H9 (cell line): Measurements from ENCODE around the gene CD79B. TPM values are rescaled to one million over a fixed set of nuclear protein-coding genes. Genes with fewer than 3 reads are reported as not detected.

ENCODE experiments used
- DNase-seq: peaks from one replicate; pipeline ENCODE4 v3.0.0-alpha.2; 2017
- H2AFZ ChIP-seq: one replicate; pipeline ENCODE4 v1.6.1; 2013; ENCODE audit warnings: mild to moderate bottlenecking, low read length, control low read depth, moderate library complexity
- H2AK5ac ChIP-seq: 2 replicates; pipeline ENCODE4 v1.6.1; 2013; ENCODE audit warnings: low read length, control low read depth, mixed read lengths; ENCODE audit not compliant: insufficient read length
- H2BK120ac ChIP-seq: one replicate; pipeline ENCODE4 v1.6.1; 2013; ENCODE audit warnings: low read depth, mild to moderate bottlenecking, low read length, control low read depth, inconsistent platforms; ENCODE audit not compliant: poor library complexity, severe bottlenecking
- H2BK12ac ChIP-seq: 2 replicates; pipeline ENCODE4 v1.6.1; 2013; ENCODE audit warnings: low read length, control low read depth, mixed read lengths, low read depth; ENCODE audit not compliant: insufficient read length
- H2BK15ac ChIP-seq: 2 replicates; pipeline ENCODE4 v1.6.1; 2013; ENCODE audit warnings: low read depth, low read length, control low read depth
- H2BK20ac ChIP-seq: one replicate; pipeline ENCODE4 v1.6.1; 2013; ENCODE audit warnings: low read depth, mild to moderate bottlenecking, low read length, control low read depth, inconsistent platforms; ENCODE audit not compliant: poor library complexity, severe bottlenecking
- H2BK5ac ChIP-seq: 2 replicates; pipeline ENCODE4 v1.6.1; 2013; ENCODE audit warnings: low read length, control low read depth, mixed read lengths; ENCODE audit not compliant: insufficient read length
- H3K14ac ChIP-seq: 2 replicates; pipeline ENCODE4 v1.6.1; 2013; ENCODE audit warnings: low read length, control low read depth; ENCODE audit not compliant: insufficient read depth
- H3K18ac ChIP-seq: 2 replicates; pipeline ENCODE4 v1.6.1; 2013; ENCODE audit warnings: low read depth, mild to moderate bottlenecking, mixed read lengths, low read length, control low read depth; ENCODE audit not compliant: insufficient read length
- H3K23ac ChIP-seq: 2 replicates; pipeline ENCODE4 v1.6.1; 2013; ENCODE audit warnings: low read length, control low read depth, mixed read lengths, low read depth; ENCODE audit not compliant: insufficient read length
- H3K23me2 ChIP-seq: 2 replicates; pipeline ENCODE4 v1.6.1; 2013; ENCODE audit warnings: low read depth, mild to moderate bottlenecking, mixed read lengths, low read length, control low read depth; ENCODE audit not compliant: insufficient read length, poor library complexity, severe bottlenecking
- H3K27ac ChIP-seq: 2 replicates; pipeline ENCODE4 v1.5.1; 2013; ENCODE audit warnings: low read length, control low read depth, mixed read lengths, low read depth; ENCODE audit not compliant: insufficient read length
- H3K27me3 ChIP-seq: 2 replicates; pipeline ENCODE4 v1.6.1; 2013; ENCODE audit warnings: low read length, control low read depth, inconsistent platforms; ENCODE audit not compliant: insufficient read depth
- H3K4ac ChIP-seq: 2 replicates; pipeline ENCODE4 v1.6.1; 2013; ENCODE audit warnings: low read depth, mild to moderate bottlenecking, control low read depth, inconsistent platforms, low read length, moderate library complexity
- H3K4me1 ChIP-seq: 2 replicates; pipeline ENCODE4 v1.6.1; 2013; ENCODE audit warnings: low read length, control low read depth, inconsistent platforms; ENCODE audit not compliant: insufficient read depth
- H3K4me2 ChIP-seq: 2 replicates; pipeline ENCODE4 v1.6.1; 2013; ENCODE audit warnings: low read length, control low read depth, mixed read lengths; ENCODE audit not compliant: insufficient read length, insufficient read depth
- H3K56ac ChIP-seq: 2 replicates; pipeline ENCODE4 v1.6.1; 2013; ENCODE audit warnings: low read depth, mild to moderate bottlenecking, mixed read lengths, low read length, control low read depth; ENCODE audit not compliant: insufficient read length
- H3K79me1 ChIP-seq: 2 replicates; pipeline ENCODE4 v1.6.1; 2013; ENCODE audit warnings: low read depth, mild to moderate bottlenecking, moderate library complexity, low read length, control low read depth, inconsistent platforms; ENCODE audit not compliant: insufficient read depth, poor library complexity, severe bottlenecking
- H3K79me2 ChIP-seq: 2 replicates; pipeline ENCODE4 v1.6.1; 2013; ENCODE audit warnings: low read length, control low read depth, inconsistent platforms; ENCODE audit not compliant: insufficient read depth
- H3K9ac ChIP-seq: 2 replicates; pipeline ENCODE4 v1.6.1; 2013; ENCODE audit warnings: low read length, control low read depth, mixed read lengths; ENCODE audit not compliant: insufficient read length; ENCODE audit errors: extremely low read depth
- H3K9me3 ChIP-seq: one replicate; pipeline ENCODE4 v1.6.1; 2013; ENCODE audit warnings: low read depth, low read length, inconsistent platforms; ENCODE audit not compliant: control insufficient read depth
- H3T11ph ChIP-seq: one replicate; pipeline ENCODE4 v1.6.1; 2013; ENCODE audit warnings: mild to moderate bottlenecking, low read length, control low read depth, inconsistent platforms
- H4K20me1 ChIP-seq: one replicate; pipeline ENCODE4 v1.6.1; 2013; ENCODE audit not compliant: control insufficient read depth, insufficient read length, insufficient read depth
- H4K5ac ChIP-seq: 2 replicates; pipeline ENCODE4 v1.6.1; 2013; ENCODE audit warnings: low read depth, mild to moderate bottlenecking, mixed read lengths, low read length, control low read depth; ENCODE audit not compliant: insufficient read length
- H4K8ac ChIP-seq: replicated peaks from 2 replicates; pipeline ENCODE4 v1.6.1; 2013; ENCODE audit warnings: low read length, control low read depth, mixed read lengths, low read depth; ENCODE audit not compliant: insufficient read length
- H4K91ac ChIP-seq: 2 replicates; pipeline ENCODE4 v1.6.1; 2013; ENCODE audit warnings: low read depth, mild to moderate bottlenecking, moderate library complexity, mixed read lengths, low read length, control low read depth; ENCODE audit not compliant: insufficient read length
- H3K27ac Mint-ChIP-seq, 3 experiments: 2 replicates in 2 of 3; 3 replicates in 1 of 3; pipeline ENCODE4 v1.8.0; 2020 to 2021; ENCODE audit warnings: mixed read lengths in 3 of 3, mild to moderate bottlenecking in 1 of 3, moderate library complexity in 1 of 3
- H3K27me3 Mint-ChIP-seq: 2 replicates; pipeline ENCODE4 v1.8.0; 2021; ENCODE audit warnings: low read depth, mild to moderate bottlenecking, moderate library complexity, mixed read lengths
- H3K36me3 Mint-ChIP-seq, 3 experiments: 2 replicates in 2 of 3; 3 replicates in 1 of 3; pipeline ENCODE4 v1.8.0; 2020 to 2021; ENCODE audit warnings: low read depth in 3 of 3, mixed read lengths in 3 of 3; ENCODE audit not compliant: insufficient read depth in 1 of 3
- H3K4me1 Mint-ChIP-seq, 2 experiments: 2 replicates each; pipeline ENCODE4 v1.8.0; 2020; ENCODE audit warnings: mixed read lengths in 2 of 2
- H3K4me3 Mint-ChIP-seq, 2 experiments: 2 replicates in 1 of 2; 3 replicates in 1 of 2; pipeline ENCODE4 v1.8.0; 2020 to 2021; ENCODE audit warnings: mild to moderate bottlenecking in 2 of 2, mixed read lengths in 2 of 2, moderate library complexity in 1 of 2
- H3K9me3 Mint-ChIP-seq, 2 experiments: 2 replicates in 1 of 2; 3 replicates in 1 of 2; pipeline ENCODE4 v1.8.0; 2020; ENCODE audit warnings: mild to moderate bottlenecking in 2 of 2, mixed read lengths in 2 of 2, moderate library complexity in 1 of 2
- WGBS: extraction: QIAGEN DNeasy Blood & Tissue Kit; methylation state at CpG from one replicate; pipeline ENCODE4 v1.1.7; 2013; ENCODE audit warnings: missing lambda C conversion rate, low lambda C conversion rate, mixed read lengths; ENCODE audit not compliant: insufficient read length; ENCODE audit errors: extremely low coverage; 5-methylcytosine and 5-hydroxymethylcytosine counted together
- total RNA-seq: library from RNA; stranded (reverse); gene quantifications from 2 replicates; pipeline ENCODE4 v1.2.1, GENCODE V29; 2021
- TF ChIP-seq, protein P1 (sequence below): fragments of 200-600 bp; sonication (generic); conservative IDR thresholded peaks from 3 replicates; pipeline ENCODE4 v1.8.0; 2021; ENCODE audit warnings: antibody characterized with exemption, mild to moderate bottlenecking

The CD79B gene
- total RNA-seq, 1 experiment from 2014 or later: 0.96 TPM

- Mint-ChIP-seq H3K36me3 (no peaks in the 10 kb centered on the region), H3K27me3 (no peaks in the 10 kb centered on the region; the same call in 1 of the 2 replicates), H3K4me3 (no peak overlapping the region), H3K9me3 (no peaks in the 10 kb centered on the region), H3K27ac (no peak overlapping the region; a peak in 2 of 7 replicates), H3K4me1 (peaks cover 1 to 2% of the 10 kb centered on the region in 2 experiments)
- no peaks in the 10 kb centered on the region for H3K79me1 ChIP-seq
- H2AK5ac ChIP-seq: no peak overlapping the region
- no peak overlapping the region for H2BK15ac ChIP-seq
- no peak overlapping the region for H4K5ac ChIP-seq
- no peak overlapping the region for H3K4me2 ChIP-seq
- H3K56ac ChIP-seq: no peak overlapping the region
- H4K20me1 ChIP-seq: no peaks in the 10 kb centered on the region
- TF ChIP-seq, protein P1, sequence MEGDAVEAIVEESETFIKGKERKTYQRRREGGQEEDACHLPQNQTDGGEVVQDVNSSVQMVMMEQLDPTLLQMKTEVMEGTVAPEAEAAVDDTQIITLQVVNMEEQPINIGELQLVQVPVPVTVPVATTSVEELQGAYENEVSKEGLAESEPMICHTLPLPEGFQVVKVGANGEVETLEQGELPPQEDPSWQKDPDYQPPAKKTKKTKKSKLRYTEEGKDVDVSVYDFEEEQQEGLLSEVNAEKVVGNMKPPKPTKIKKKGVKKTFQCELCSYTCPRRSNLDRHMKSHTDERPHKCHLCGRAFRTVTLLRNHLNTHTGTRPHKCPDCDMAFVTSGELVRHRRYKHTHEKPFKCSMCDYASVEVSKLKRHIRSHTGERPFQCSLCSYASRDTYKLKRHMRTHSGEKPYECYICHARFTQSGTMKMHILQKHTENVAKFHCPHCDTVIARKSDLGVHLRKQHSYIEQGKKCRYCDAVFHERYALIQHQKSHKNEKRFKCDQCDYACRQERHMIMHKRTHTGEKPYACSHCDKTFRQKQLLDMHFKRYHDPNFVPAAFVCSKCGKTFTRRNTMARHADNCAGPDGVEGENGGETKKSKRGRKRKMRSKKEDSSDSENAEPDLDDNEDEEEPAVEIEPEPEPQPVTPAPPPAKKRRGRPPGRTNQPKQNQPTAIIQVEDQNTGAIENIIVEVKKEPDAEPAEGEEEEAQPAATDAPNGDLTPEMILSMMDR: no peak
- H2AFZ ChIP-seq: no peak overlapping the region
- H3K4ac ChIP-seq: no peak overlapping the region
- H3K27ac ChIP-seq: no peak overlapping the region
- H3K9ac ChIP-seq: no peak overlapping the region
- no peaks in the 10 kb centered on the region for H3K79me2 ChIP-seq
- no peak overlapping the region for H2BK120ac ChIP-seq
- H4K91ac ChIP-seq: no peak overlapping the region
- no peak overlapping the region for H3K23ac ChIP-seq
- no peaks in the 10 kb centered on the region for H3K4me1 ChIP-seq
- no peaks in the 10 kb centered on the region for H3K27me3 ChIP-seq
- no peak overlapping the region for H3K14ac ChIP-seq
- DNase-seq: no peak
- H2BK12ac ChIP-seq: no peak overlapping the region
- no peak overlapping the region for H2BK5ac ChIP-seq
- H3K9me3 ChIP-seq: no peaks in the 10 kb centered on the region
- no peak overlapping the region for H2BK20ac ChIP-seq
- no peak overlapping the region for H3T11ph ChIP-seq
- WGBS: no CpG with 5 or more reads among the region's 10 CpGs
- H3K18ac ChIP-seq: no peak overlapping the region
- peaks cover 3% of the 10 kb centered on the region for H3K23me2 ChIP-seq
- no peak overlapping the region for H4K8ac ChIP-seq
These were observed 37.1 kb upstream of the CD79B start for GRCh38 chr17:63969278-63969677.
